H4 (cell line): ENCODE measurements around the gene UTS2R. TPM values are rescaled to one million over a fixed set of nuclear protein-coding genes. Genes with fewer than 3 reads are reported as not detected.
"Not testable (repeated sequence)": the region's sequence is repeated elsewhere in the genome, so short reads cannot be mapped to it uniquely, and the experiment has no call there.

Experiments used
- DNase-seq: peaks from one replicate; pipeline ENCODE4 v3.0.0-alpha.2; 2015; ENCODE audit warnings: low spot score
- total RNA-seq: library from RNA; depleted of rRNA; stranded (reverse); fragments of >200 nt; shearing (Covaris generic); gene quantifications from 2 replicates; pipeline ENCODE4 v1.2.3, GENCODE V29; 2014

The UTS2R gene
- total RNA-seq, 1 experiment from 2014 or later, result not detected

DNA sequence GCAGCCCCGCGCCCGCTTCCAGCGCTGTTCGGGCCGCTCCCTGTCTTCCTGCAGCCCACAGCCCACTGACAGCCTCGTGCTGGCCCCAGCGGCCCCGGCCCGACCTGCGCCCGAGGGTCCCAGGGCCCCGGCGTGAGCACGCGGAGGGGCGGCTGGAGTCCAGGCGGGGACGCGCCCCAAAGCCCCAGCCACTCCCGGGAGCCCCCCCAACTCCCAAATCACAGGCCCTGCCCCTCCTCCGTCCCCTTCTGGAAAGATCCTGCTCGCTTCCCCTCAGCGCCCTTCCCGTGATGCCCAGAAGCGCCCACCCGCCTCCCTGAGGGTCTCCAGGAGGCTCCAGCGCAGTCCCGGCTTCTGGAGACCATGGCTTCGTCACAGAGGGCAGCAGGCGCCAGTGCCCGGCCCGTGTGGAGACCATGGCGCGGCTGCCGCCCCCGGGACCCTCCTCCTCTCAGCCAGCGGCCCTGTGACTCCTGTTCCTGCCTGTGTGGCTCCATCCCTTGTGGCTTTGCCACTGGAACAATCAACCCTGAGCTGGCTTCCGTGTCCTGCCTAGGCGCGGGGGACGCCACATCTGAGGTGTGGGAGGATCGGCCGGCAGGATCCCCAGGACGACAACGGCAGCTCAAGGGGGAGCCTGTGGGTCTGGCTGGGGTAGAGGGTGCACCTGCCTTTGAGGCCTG is 3.9 kb downstream of the UTS2R start:
- no peak for DNase-seq

DNA sequence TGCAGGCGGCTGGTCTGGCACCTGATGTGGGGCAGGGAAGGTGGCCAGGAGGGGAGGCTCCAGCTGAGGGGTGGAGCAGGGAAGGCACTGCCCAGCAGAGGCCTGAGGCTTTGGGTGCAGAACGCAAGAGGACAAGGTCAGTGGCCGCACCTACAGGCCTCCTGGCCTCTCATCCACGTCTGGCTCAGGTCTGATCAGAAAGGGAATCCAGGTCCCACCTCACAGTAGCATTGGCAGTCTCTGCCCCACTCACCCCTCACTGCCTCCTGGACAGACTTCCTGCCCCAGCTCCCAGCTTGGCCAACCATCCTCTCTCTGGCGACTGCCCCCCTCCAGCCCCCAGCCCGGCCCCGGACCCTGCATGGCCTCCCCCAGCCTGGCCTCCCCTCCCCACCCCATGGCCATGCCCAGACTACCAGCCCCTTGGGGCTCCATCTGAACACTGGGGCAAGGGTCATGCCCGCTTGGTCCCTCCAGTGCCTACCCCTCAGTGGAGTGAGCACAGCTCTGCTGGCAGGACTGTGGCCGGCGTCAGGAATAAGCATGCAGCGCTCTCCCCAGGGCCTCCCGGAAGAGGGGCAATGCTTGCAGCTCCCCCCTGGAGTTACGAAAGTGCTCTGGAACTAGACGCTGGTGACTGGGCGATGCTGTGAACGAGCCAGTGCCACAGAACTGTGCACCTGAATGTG is 4.6 kb downstream of the UTS2R start:
- no peak for DNase-seq

DNA sequence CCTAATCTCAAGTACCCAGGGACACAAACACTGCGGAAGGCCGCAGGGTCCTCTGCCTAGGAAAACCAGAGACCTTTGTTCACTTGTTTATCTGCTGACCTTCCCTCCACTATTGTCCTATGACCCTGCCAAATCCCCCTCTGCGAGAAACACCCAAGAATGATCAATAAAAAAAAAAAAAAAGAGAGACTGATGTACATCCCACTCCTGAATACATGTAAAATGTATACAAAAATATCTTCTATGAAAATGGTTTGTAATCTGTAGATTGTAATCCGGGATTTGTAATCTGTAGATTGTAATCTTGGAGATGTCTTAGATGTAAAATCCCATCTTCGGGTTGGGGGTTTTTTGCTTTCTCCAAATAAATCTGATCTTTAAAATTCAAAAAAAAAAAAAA is 5.7 kb downstream of the UTS2R start:
- not testable (repeated sequence) for DNase-seq

GRCh38 chr17:82377924-82378740 is 6.6 kb downstream of the UTS2R start:
- DNase-seq, result no peak

DNA sequence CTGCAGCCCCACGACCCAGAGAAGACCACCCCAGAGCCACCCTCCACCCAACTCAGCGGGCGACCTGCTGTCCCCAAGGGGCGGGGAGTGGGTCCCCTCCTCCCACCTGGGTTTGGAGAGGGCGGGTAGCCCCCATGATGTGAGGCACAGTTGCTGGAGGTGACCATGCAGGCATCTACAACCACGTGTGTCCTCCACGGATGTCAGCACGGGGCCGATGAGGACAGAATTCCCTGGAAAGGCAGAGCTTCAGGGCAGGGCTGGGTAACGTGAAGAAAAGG is 7.1 kb downstream of the UTS2R start:
- DNase-seq, result no peak

GRCh38 chr17:82380860-82381702 is 9.5 kb downstream of the UTS2R start:
- peak; percentile 57 for DNase-seq

DNA sequence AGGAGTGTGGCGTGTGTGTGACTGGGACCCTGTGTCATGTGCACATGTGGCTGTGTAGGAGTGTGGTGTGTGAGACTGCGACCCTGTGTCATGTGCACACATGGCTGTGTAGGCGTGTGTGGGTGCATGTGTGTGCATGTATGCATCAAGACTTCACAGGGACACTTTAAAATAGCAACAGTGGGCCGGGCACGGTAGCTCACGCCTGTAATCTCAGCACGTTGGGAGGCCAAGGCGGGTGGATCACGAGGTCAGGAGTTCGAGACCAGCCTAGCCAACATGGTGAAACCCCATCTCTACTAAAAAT is 10.1 kb downstream of the UTS2R start:
- DNase-seq, result not testable (repeated sequence)

GRCh38 chr17:82382220-82382932 is 10.8 kb downstream of the UTS2R start:
- DNase-seq, result not testable (repeated sequence)

GRCh38 chr17:82382933-82383255 is 11.3 kb downstream of the UTS2R start:
- DNase-seq, result no peak

GRCh38 chr17:82383411-82383810 is 11.8 kb downstream of the UTS2R start:
- no peak for DNase-seq

DNA sequence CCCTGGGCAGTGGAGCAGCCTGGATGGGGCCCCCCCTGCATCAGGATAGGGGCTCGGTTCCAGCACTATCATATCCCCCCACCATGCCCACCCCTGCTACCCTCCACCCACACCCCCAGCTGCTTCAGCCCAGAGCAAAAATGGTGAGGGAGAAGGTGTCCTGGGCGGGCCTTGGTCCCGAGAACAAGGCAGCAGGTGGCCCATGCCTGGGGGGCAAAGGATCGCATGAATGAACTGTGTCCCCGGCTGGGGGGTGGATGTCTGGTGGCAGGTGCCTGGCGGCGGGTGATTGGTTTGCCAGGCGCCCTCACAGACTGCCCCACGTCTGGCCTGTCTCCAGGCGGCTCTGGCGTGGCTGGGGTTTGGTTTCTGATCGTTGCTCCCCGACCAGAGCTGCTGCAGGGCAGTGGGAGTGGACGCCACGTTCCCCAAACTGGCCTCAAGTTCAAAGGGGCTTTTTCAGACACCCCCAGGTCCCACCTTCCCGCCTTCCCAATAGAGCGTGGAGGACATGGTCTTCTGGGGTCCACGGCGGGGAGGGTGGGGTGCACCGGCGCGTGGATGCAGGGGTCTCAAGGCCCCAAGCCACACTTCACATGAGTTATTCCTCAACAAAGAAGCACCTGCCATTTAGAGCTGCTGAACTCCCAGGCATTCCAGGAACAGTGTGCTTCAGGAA is 12.6 kb downstream of the UTS2R start:
- no peak for DNase-seq

GRCh38 chr17:82384730-82385481 is 13.3 kb downstream of the UTS2R start:
- DNase-seq, result no peak

- DNase-seq, result no peak
Measured at GRCh38 chr17:82385559-82386254, 14.1 kb downstream of the UTS2R start.

GRCh38 chr17:82386255-82386831 is 14.8 kb downstream of the UTS2R start:
- DNase-seq, result no peak

GRCh38 chr17:82386881-82387704 is 15.5 kb downstream of the UTS2R start:
- DNase-seq, result no peak

- DNase-seq, result no peak
Measured at GRCh38 chr17:82387705-82388106, 16.1 kb downstream of the UTS2R start.

GRCh38 chr17:82388223-82388921 is 16.8 kb downstream of the UTS2R start:
- no peak for DNase-seq

DNA sequence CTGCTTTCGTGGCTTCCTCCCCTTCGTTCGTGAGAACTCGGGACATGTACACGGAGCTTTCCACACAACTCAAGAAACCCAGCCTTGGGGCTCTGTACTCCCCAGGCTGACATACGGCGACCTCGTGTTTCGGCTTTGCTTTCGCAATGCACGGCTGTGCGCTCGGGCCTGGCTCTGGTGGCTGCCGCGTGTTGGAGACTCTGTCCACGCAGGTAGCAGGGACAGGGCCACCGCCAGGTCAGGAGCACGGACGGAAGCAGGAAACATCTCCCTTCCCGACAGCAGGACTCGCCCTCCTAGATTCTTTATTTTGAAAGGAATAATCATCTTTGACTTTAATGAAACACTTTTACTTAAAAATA is 17.3 kb downstream of the UTS2R start:
- no peak for DNase-seq
